Naive B cell (primary cell): ENCODE measurements around the gene NAB1. TPM values are rescaled to one million over a fixed set of nuclear protein-coding genes. Genes with fewer than 3 reads are reported as not detected.

Experiments
- ATAC-seq, 2 donors: fragments of 150-1000 bp; cut with Tn5 transposase; 2 replicates each; pipeline ENCODE4 v1.10.0; 2021; ENCODE audit warnings: low read depth in 2 of 2, mild to moderate bottlenecking in 2 of 2, moderate library complexity in 2 of 2
- DNase-seq: peaks from one replicate; pipeline ENCODE4 v3.0.0; 2022
- H3K27ac Mint-ChIP-seq, 6 donors: one replicate each; pipeline ENCODE4 v1.8.0; 2020 to 2022; ENCODE audit warnings: mild to moderate bottlenecking in 6 of 6, mixed read lengths in 6 of 6, moderate library complexity in 5 of 6, inconsistent platforms in 2 of 6
- H3K27me3 Mint-ChIP-seq, 3 donors: one replicate each; pipeline ENCODE4 v1.8.0; 2021 to 2022; ENCODE audit warnings: mixed read lengths in 3 of 3, mild to moderate bottlenecking in 1 of 3
- H3K36me3 Mint-ChIP-seq, 2 donors: one replicate each; pipeline ENCODE4 v1.8.0; 2020 to 2022; ENCODE audit warnings: mixed read lengths in 2 of 2, inconsistent platforms in 1 of 2, mild to moderate bottlenecking in 1 of 2
- H3K4me1 Mint-ChIP-seq, 3 donors: one replicate each; pipeline ENCODE4 v1.8.0; 2020 to 2022; ENCODE audit warnings: mixed read lengths in 3 of 3, inconsistent platforms in 1 of 3, mild to moderate bottlenecking in 1 of 3, moderate library complexity in 1 of 3
- H3K4me3 Mint-ChIP-seq, 8 donors: one replicate each; pipeline ENCODE4 v1.8.0; 2020 to 2022; ENCODE audit warnings: mild to moderate bottlenecking in 8 of 8, mixed read lengths in 8 of 8, moderate library complexity in 8 of 8, inconsistent platforms in 2 of 8
- H3K9me3 Mint-ChIP-seq, 7 donors: one replicate each; pipeline ENCODE4 v1.8.0; 2020 to 2022; ENCODE audit warnings: mixed read lengths in 7 of 7, mild to moderate bottlenecking in 5 of 7, inconsistent platforms in 2 of 7, moderate library complexity in 1 of 7
- polyA plus RNA-seq, 6 donors: library from polyadenylated mRNA; unstranded; fragments of 300-500 nt; fragmentation: Illumina TruSeq; gene quantifications; one replicate each; pipeline ENCODE4 v1.2.3, GENCODE V29; 2021; ENCODE audit warnings: low read depth in 6 of 6

NAB1 gene
- polyA plus RNA-seq, 6 donors from 2014 or later: 2.3 to 5.8 (median 3.0) TPM

DNA sequence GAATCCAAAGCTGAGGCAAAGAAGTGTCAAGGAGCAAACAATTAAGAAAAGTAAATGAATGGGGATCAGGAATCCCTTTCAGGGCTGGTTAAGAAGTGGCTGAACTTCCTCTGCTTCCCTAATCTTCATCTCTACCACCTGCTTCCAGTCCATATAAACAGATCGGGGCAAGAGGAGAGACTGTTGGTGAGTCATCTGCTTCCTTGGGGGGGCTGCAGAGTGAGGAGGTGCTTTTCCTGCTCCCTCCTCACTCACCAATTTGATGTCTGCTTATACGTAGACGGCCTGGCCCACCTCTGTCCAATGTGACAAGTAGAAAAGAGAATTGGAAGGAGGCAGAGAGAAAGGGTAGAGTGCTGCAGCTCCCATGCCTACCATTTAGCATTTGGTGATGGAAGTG is 68.4 kb downstream of the NAB1 start:
- ATAC-seq (no peak), DNase-seq (no peak)
- H3K4me3 Mint-ChIP-seq: no peak overlapping the region
- H3K27me3 Mint-ChIP-seq: peaks cover 0 to 21% (median 10%) of the 10 kb centered on the region in 3 donors
- no peaks in the 10 kb centered on the region for H3K9me3 Mint-ChIP-seq
- H3K27ac Mint-ChIP-seq: no peak overlapping the region
- H3K36me3 Mint-ChIP-seq: no peaks in the 10 kb centered on the region
- peaks cover 0 to 9% (median 0%) of the 10 kb centered on the region in 3 donors for H3K4me1 Mint-ChIP-seq

DNA sequence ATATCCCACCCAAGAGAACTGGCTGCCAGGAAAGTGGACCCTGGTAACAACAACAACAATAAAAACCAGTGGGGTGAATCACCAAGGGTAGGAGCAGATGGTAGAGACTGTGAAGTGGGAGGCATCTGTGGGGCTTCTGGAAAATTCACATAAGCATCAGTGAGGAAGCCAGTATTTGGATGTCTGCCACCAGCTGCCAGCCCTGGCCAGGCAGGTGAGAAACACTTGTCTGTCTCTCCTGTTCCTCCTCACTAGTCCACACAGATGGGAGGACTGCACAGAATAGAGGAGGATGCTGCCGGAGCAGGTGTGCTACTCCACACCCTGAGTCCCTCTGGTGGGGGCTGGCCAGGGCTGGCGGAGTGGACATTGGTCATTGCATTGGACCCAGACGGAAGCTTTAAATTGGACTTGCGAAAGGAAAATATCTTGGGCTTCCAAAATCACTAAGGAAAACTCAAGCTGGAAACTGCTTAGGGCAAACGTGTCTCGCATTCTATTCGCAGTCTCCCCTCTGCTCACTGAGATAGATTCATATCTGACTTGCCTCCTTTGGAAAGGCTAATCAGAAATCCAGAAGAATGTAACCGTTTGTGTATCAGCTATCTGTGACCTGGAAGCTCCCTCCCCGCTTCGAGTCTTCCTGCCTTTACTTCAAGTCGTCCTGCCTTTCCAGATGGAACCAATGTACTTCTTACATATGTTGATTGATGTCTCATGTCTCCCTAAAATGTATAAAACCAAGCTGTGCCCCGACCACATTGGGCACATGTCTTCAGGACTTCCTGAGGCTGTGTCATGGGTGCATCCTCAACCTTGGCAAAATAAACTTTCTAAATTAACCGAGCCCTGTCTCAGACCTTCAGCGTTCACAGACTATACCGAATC is 69.1 kb downstream of the NAB1 start:
- DNase-seq: no peak
- H3K4me1 Mint-ChIP-seq: peaks cover 0 to 9% (median 0%) of the 10 kb centered on the region in 3 donors
- H3K36me3 Mint-ChIP-seq: no peaks in the 10 kb centered on the region
- H3K27me3 Mint-ChIP-seq: peaks cover 0 to 21% (median 12%) of the 10 kb centered on the region in 3 donors
- H3K9me3 Mint-ChIP-seq: no peaks in the 10 kb centered on the region
- ATAC-seq: no peak
- no peak overlapping the region for H3K27ac Mint-ChIP-seq
- no peak overlapping the region for H3K4me3 Mint-ChIP-seq

DNA sequence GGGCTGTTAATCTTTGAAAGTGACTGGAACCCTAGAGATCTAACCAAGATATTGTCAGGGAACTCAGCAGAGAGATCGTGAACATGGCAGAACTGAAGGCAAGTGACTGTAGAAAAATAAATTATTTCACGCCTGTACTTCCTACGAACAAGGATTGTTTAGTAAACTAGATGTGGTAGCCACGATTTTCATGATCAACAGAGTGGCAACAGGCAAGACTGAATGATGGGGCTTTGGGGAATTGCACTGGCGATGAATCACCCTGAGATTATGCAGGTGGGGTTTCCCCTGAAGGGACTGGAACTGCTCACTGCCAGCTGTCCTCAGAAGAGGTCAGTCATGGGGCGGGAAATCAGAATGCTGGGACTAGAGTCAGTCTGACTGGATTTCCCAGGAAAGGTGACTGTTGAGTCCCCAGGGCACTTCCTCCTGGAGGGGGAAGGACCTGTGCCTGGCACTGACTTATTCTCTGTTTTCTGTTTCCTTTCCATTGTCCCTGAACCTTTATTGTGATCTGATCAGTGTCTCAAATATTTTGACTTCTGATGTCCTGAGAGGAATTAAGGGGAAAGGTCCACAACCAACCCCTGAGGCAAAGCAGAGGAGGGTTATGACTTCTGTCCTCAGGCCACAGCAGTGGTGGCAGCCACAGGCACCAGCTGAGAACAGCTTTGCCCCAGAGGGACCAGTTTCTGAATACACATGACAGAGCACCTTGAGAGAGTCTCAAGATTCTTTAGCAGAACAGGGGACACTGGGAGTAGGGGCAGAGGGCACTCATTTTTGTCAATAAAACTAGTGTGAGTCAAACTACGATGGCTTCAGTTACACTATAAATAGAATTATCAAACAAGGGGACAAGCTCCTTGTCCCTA is 70.0 kb downstream of the NAB1 start:
- Mint-ChIP-seq H3K36me3 (no peaks in the 10 kb centered on the region), H3K27ac (no peak overlapping the region), H3K9me3 (no peaks in the 10 kb centered on the region)

DNA sequence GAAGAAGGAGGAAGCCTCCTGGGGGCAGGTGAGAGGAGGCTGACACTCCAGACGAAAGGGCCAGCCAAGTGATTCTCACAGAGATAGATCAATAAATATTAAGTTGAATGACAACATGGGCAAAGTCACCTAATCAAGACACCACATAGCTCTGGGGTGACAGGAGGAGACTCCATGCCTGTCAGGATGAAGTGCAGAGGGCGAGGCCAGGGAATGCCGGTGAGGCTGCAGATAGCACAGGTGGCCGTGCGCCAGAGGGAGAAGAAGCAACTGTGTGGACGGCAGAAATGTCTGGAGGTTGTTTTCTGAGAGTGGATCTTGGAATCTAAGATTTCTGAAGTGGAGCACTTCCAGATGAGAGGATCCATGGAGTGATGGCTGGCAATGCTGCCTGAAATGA is 71.4 kb downstream of the NAB1 start:
- Mint-ChIP-seq H3K4me3 (no peak overlapping the region), H3K27ac (no peak overlapping the region), H3K4me1 (peaks cover 0 to 9% (median 0%) of the 10 kb centered on the region in 3 donors), H3K36me3 (no peaks in the 10 kb centered on the region), H3K9me3 (no peaks in the 10 kb centered on the region), H3K27me3 (peaks cover 2 to 21% (median 12%) of the 10 kb centered on the region in 3 donors)
- no peak for DNase-seq
- ATAC-seq: no peak

More for the DNA sequence above, 70.0 kb downstream of the NAB1 start:
- ATAC-seq (no peak), DNase-seq (no peak)
- peaks cover 0 to 9% (median 0%) of the 10 kb centered on the region in 3 donors for H3K4me1 Mint-ChIP-seq
- peaks cover 0 to 21% (median 12%) of the 10 kb centered on the region in 3 donors for H3K27me3 Mint-ChIP-seq
- no peak overlapping the region for H3K4me3 Mint-ChIP-seq

DNA sequence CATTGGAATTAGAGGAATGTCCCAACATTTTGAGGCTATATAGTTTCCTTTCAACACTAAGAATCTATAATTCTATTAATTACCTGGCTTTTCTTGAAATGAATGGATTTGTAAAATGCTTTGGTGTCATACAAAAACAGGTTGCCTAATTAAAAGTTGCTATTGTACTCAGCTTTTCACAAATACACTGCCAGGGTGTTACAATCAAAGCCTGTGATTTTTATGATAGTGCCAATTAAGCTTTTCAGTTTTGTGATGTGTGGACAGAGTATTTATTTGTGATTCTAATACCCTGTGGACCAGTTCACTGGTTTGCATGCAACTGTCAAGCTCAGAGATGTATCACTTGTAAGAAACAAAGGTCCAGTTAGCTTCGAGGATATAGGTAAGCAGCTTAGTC is 71.8 kb downstream of the NAB1 start:
- peaks cover 0 to 9% (median 0%) of the 10 kb centered on the region in 3 donors for H3K4me1 Mint-ChIP-seq
- peaks cover 7 to 21% (median 12%) of the 10 kb centered on the region in 3 donors for H3K27me3 Mint-ChIP-seq
- no peaks in the 10 kb centered on the region for H3K36me3 Mint-ChIP-seq
- DNase-seq (no peak), ATAC-seq (no peak)
- no peak overlapping the region for H3K4me3 Mint-ChIP-seq
- no peaks in the 10 kb centered on the region for H3K9me3 Mint-ChIP-seq
- H3K27ac Mint-ChIP-seq: no peak overlapping the region

DNA sequence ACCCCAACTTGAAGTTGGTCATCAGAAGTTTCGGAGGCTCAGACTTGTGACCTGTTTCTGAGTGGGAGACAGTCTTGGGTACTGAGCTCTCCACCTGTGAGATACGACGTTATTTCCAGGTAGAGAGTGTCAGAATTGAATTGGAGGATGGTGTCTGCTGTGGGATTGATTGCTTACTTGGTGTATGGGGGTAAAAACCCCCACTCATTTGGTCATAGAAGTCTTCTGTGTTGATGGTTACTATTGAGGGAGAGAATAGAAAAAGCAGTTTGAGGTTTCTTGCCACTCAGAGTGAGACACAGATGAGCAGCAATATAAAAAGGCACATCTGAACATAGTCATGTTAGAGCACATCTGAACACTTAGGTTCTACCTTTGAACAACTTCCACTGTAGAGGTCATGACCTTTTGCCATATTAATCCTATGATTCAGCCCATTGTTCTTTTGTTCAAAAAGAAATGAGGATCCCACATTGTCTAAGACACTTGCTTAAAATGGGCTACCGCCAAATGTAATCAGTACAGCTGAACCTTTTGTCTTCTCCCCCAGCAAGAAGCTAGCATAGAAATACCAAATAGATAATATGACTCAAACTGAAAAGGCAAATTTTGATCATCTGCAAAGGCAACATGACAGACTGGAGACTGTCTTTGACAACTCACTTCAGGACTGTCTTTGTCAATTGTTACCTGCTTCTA is 73.3 kb downstream of the NAB1 start:
- no peak for DNase-seq
- Mint-ChIP-seq H3K4me3 (no peak overlapping the region), H3K4me1 (peaks cover 0 to 9% (median 0%) of the 10 kb centered on the region in 3 donors), H3K27me3 (peaks cover 6 to 21% (median 9%) of the 10 kb centered on the region in 3 donors), H3K36me3 (no peaks in the 10 kb centered on the region), H3K9me3 (no peaks in the 10 kb centered on the region), H3K27ac (no peak overlapping the region)
- no peak for ATAC-seq

DNA sequence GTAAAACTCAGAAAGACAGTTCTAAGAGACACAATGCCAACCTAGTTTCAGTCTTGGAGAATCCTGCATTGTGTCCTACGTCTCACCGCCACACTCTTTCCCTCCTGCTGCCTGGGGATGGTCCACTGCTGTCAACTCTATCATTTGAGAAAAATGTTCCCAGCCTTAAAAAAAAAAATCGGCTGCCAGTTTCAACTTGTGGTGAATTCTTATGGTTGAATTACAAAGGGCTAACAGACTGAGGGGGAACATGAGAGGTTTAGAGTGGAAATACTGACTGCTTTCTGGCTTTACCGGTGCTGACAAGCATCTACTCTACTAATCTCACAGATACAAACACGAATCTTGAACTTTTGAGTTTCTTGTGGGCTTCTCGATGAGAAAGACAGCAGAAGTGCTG is 74.0 kb downstream of the NAB1 start:
- Mint-ChIP-seq H3K9me3 (no peaks in the 10 kb centered on the region), H3K36me3 (no peaks in the 10 kb centered on the region), H3K4me1 (peaks cover 0 to 9% (median 0%) of the 10 kb centered on the region in 3 donors), H3K27me3 (peaks cover 6 to 16% (median 9%) of the 10 kb centered on the region in 3 donors), H3K4me3 (no peak overlapping the region), H3K27ac (no peak overlapping the region)
- DNase-seq (no peak), ATAC-seq (no peak)

DNA sequence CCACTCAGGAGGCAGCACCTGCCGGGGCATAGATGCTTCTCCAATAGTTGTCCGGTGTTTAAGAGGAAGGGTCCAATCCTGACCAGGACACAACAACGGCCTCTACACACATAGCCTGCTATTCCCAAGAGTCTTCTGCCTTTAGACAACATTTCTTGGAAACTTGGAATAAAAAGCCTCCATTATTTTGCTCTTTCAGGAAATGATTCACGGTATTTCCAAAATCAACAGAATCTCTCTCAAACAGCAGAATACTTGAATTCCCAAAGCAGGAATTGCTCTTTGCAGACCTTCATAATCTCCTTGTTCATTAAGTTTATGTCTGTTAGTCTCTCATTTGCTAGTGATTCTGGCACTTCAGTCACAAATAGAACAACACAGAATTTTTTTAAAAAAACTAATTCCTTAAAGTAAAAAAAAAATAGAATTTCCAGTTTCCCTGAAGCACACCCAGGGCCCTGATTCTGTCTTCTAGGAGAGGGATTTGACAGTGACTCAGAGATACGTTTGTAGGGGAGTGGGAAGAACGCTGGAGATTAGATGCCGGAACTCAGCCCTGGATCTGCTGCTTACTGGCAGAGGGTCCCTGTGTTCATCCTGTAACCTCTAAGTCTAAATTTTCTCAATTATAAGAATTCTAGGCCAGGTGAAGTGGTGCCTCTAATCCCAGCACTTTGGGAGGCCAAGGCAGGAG is 74.7 kb downstream of the NAB1 start:
- Mint-ChIP-seq H3K27me3 (peaks cover 6 to 11% (median 9%) of the 10 kb centered on the region in 3 donors), H3K4me3 (no peak overlapping the region), H3K9me3 (peaks cover 0 to 1% (median 0%) of the 10 kb centered on the region in 7 donors), H3K4me1 (peaks cover 0 to 6% (median 0%) of the 10 kb centered on the region in 3 donors), H3K27ac (peak overlapping the region in 1 of 6 donors; percentile 26), H3K36me3 (no peaks in the 10 kb centered on the region)
- DNase-seq (no peak), ATAC-seq (no peak)

DNA sequence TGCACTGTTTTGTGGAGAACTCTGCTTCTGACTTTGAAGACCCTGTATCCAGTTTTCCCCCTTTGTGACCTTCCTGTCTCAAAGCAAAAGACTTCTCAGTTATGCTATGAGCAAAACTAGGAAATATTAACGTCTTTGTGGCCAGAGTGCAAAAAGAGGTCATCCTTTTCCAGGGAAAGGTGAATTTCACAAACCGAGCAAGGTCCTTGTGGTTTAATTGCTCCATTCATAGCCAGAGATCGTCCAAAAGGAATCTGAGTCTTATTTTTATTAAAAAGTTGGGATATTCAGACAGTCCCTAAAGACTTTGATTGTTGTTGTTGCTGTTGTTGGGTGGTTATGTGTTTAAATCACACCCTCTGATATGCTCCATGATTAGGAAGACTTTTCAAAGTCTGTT is 77.4 kb downstream of the NAB1 start:
- peaks cover 0 to 9% (median 6%) of the 10 kb centered on the region in 3 donors for H3K27me3 Mint-ChIP-seq
- DNase-seq: no peak
- no peak overlapping the region for H3K4me3 Mint-ChIP-seq
- H3K4me1 Mint-ChIP-seq: no peaks in the 10 kb centered on the region
- peaks cover 0 to 5% (median 0%) of the 10 kb centered on the region in 7 donors for H3K9me3 Mint-ChIP-seq
- ATAC-seq: no peak
- no peaks in the 10 kb centered on the region for H3K36me3 Mint-ChIP-seq
- no peak overlapping the region for H3K27ac Mint-ChIP-seq

DNA sequence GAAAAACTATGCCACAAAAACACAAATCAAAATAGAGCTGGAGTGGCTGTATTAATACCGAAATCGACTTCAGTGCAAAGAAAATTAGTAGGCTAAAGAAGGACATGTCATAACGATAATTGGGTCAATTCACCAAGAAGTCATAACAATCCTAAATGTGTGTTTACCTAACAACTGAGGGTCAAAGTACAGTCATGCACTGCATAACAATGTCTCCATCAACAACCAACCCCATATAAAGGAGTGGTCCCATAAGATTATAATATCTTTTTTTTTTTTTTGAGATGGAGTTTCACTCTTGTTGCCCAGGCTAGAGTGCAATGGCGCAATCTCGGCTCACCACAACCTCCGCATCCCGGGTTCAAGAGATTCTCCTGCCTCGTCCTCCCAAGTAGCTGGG is 87.5 kb downstream of the NAB1 start:
- DNase-seq (no peak), ATAC-seq (no peak)
- Mint-ChIP-seq H3K27ac (no peak overlapping the region), H3K27me3 (peaks cover 0 to 6% (median 0%) of the 10 kb centered on the region in 3 donors), H3K4me3 (no peak overlapping the region), H3K9me3 (peaks cover 0 to 2% (median 0%) of the 10 kb centered on the region in 7 donors), H3K36me3 (no peaks in the 10 kb centered on the region), H3K4me1 (no peaks in the 10 kb centered on the region)

DNA sequence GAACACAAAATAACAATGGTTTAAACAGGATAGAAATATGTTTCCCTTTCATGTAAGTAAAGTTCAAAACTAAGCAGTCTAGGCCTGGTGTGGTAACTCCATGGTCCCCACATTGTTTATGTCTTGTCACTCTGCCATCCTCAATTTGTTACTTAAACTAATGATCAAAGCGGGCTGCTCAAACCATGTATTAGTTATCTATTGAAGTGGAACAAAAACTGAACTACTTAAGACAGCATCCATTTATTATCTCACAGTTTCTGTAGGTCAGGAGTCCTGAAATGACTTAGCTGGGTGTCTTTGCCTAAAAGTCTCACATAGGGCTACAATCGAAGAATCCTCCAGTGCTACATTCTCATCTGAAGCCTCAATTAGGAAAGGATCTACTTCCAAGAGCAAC is 91.6 kb downstream of the NAB1 start:
- Mint-ChIP-seq H3K4me1 (no peaks in the 10 kb centered on the region), H3K9me3 (peaks cover 0 to 9% (median 0%) of the 10 kb centered on the region in 7 donors), H3K36me3 (no peaks in the 10 kb centered on the region), H3K4me3 (no peak overlapping the region), H3K27me3 (peaks cover 4 to 7% (median 6%) of the 10 kb centered on the region in 3 donors), H3K27ac (no peak overlapping the region)
- ATAC-seq: no peak
- no peak for DNase-seq
